Muscle layer of duodenum (tissue), 2 donors: ENCODE measurements around the gene TMEM39A.

ENCODE experiments used
- H3K27ac ChIP-seq: one replicate; pipeline ENCODE4 v1.7.0; 2013; ENCODE audit warnings: mild to moderate bottlenecking, low read length
- H3K27me3 ChIP-seq: one replicate; pipeline ENCODE4 v1.7.0; 2013; ENCODE audit warnings: low read depth, mild to moderate bottlenecking, control low read depth, low read length
- H3K36me3 ChIP-seq, 2 donors: one replicate each; pipeline ENCODE4 v1.7.0; 2013; ENCODE audit warnings: low read length in 2 of 2, control low read depth in 1 of 2, mild to moderate bottlenecking in 1 of 2; ENCODE audit not compliant: insufficient read depth in 2 of 2, control insufficient read depth in 1 of 2
- H3K4me1 ChIP-seq, 2 donors: one replicate each; pipeline ENCODE4 v1.7.0; 2013; ENCODE audit warnings: low read length in 2 of 2, mild to moderate bottlenecking in 2 of 2, control low read depth in 1 of 2, moderate library complexity in 1 of 2; ENCODE audit not compliant: insufficient read depth in 2 of 2, control insufficient read depth in 1 of 2
- H3K4me3 ChIP-seq, 2 donors: one replicate each; pipeline ENCODE4 v1.7.0; 2013; ENCODE audit warnings: low read length in 2 of 2, low read depth in 1 of 2, mild to moderate bottlenecking in 1 of 2
- H3K9me3 ChIP-seq, 2 donors: one replicate each; pipeline ENCODE4 v1.7.0; 2013; ENCODE audit warnings: low read length in 2 of 2, control low read depth in 1 of 2, mild to moderate bottlenecking in 1 of 2; ENCODE audit not compliant: control insufficient read depth in 1 of 2
- donor health status: healthy.

Gene TMEM39A

GRCh38 chr3:119444590-119444989 is 18.8 kb downstream of the TMEM39A start:
- H3K27ac ChIP-seq, result no peak overlapping the region
- no peaks in the 10 kb centered on the region for H3K27me3 ChIP-seq
- H3K4me1 ChIP-seq, result no peaks in the 10 kb centered on the region
- peaks cover 33 to 60% of the 10 kb centered on the region in 2 donors for H3K36me3 ChIP-seq
- H3K4me3 ChIP-seq, result no peak overlapping the region
- H3K9me3 ChIP-seq, result no peaks in the 10 kb centered on the region

- Histone ChIP-seq H3K27me3 (no peaks in the 10 kb centered on the region), H3K4me1 (no peaks in the 10 kb centered on the region), H3K4me3 (no peak overlapping the region), H3K27ac (no peak overlapping the region), H3K9me3 (no peaks in the 10 kb centered on the region), H3K36me3 (peaks cover 26 to 57% of the 10 kb centered on the region in 2 donors)
Measured at GRCh38 chr3:119443179-119443578, 20.2 kb downstream of the TMEM39A start.

GRCh38 chr3:119437691-119438258 is 25.6 kb downstream of the TMEM39A start:
- no peak overlapping the region for H3K27ac ChIP-seq
- no peaks in the 10 kb centered on the region for H3K9me3 ChIP-seq
- no peak overlapping the region for H3K4me3 ChIP-seq
- H3K36me3 ChIP-seq, result peaks cover 63 to 83% of the 10 kb centered on the region in 2 donors
- H3K4me1 ChIP-seq, result no peaks in the 10 kb centered on the region
- no peaks in the 10 kb centered on the region for H3K27me3 ChIP-seq

GRCh38 chr3:119436977-119437376 is 26.4 kb downstream of the TMEM39A start:
- Histone ChIP-seq H3K36me3 (peaks cover 66 to 79% of the 10 kb centered on the region in 2 donors), H3K4me3 (no peak overlapping the region)

GRCh38 chr3:119434703-119435102 is 28.7 kb downstream of the TMEM39A start:
- peaks cover 72 to 78% of the 10 kb centered on the region in 2 donors for H3K36me3 ChIP-seq
- H3K27ac ChIP-seq, result no peak overlapping the region
- H3K4me3 ChIP-seq, result no peak overlapping the region
- H3K9me3 ChIP-seq, result no peaks in the 10 kb centered on the region
- no peaks in the 10 kb centered on the region for H3K4me1 ChIP-seq
- H3K27me3 ChIP-seq, result no peaks in the 10 kb centered on the region

More at GRCh38 chr3:119436977-119437376, 26.4 kb downstream of the TMEM39A start:
- Histone ChIP-seq H3K27ac (no peak overlapping the region), H3K4me1 (no peaks in the 10 kb centered on the region), H3K27me3 (no peaks in the 10 kb centered on the region), H3K9me3 (no peaks in the 10 kb centered on the region)

- H3K27me3 ChIP-seq, result no peaks in the 10 kb centered on the region
- no peak overlapping the region for H3K4me3 ChIP-seq
- peaks cover 0 to 1% of the 10 kb centered on the region in 2 donors for H3K9me3 ChIP-seq
- no peak overlapping the region for H3K27ac ChIP-seq
- H3K36me3 ChIP-seq, result peaks cover 80 to 85% of the 10 kb centered on the region in 2 donors
- no peaks in the 10 kb centered on the region for H3K4me1 ChIP-seq
Measured at GRCh38 chr3:119433613-119434325, 29.6 kb downstream of the TMEM39A start.

GRCh38 chr3:119428538-119428937 is 34.9 kb downstream of the TMEM39A start:
- peaks cover 38 to 49% of the 10 kb centered on the region in 2 donors for H3K36me3 ChIP-seq
- H3K4me3 ChIP-seq, result no peak overlapping the region

GRCh38 chr3:119427669-119428068 is 35.7 kb downstream of the TMEM39A start:
- H3K27me3 ChIP-seq, result no peaks in the 10 kb centered on the region
- H3K9me3 ChIP-seq, result peaks cover 26 to 28% of the 10 kb centered on the region in 2 donors
- peaks cover 29 to 41% of the 10 kb centered on the region in 2 donors for H3K36me3 ChIP-seq
- H3K27ac ChIP-seq, result no peak overlapping the region
- H3K4me3 ChIP-seq, result no peak overlapping the region
- no peaks in the 10 kb centered on the region for H3K4me1 ChIP-seq

More at GRCh38 chr3:119428538-119428937, 34.9 kb downstream of the TMEM39A start:
- H3K27ac ChIP-seq, result no peak overlapping the region
- H3K27me3 ChIP-seq, result no peaks in the 10 kb centered on the region
- H3K9me3 ChIP-seq, result peaks cover 26 to 28% of the 10 kb centered on the region in 2 donors
- no peaks in the 10 kb centered on the region for H3K4me1 ChIP-seq

- H3K9me3 ChIP-seq, result peaks cover under 1% of the 10 kb centered on the region in 2 donors
- peaks cover 7 to 20% of the 10 kb centered on the region in 2 donors for H3K36me3 ChIP-seq
- no peaks in the 10 kb centered on the region for H3K27me3 ChIP-seq
- no peaks in the 10 kb centered on the region for H3K4me1 ChIP-seq
- no peak overlapping the region for H3K4me3 ChIP-seq
- no peak overlapping the region for H3K27ac ChIP-seq
Measured at GRCh38 chr3:119420196-119420595, 43.2 kb downstream of the TMEM39A start.

- peaks cover 20 to 35% of the 10 kb centered on the region in 2 donors for H3K36me3 ChIP-seq
- no peak overlapping the region for H3K4me3 ChIP-seq
Measured at GRCh38 chr3:119418641-119419040, 44.8 kb downstream of the TMEM39A start.

GRCh38 chr3:119417771-119418512 is 45.5 kb downstream of the TMEM39A start:
- no peak overlapping the region for H3K27ac ChIP-seq
- H3K27me3 ChIP-seq, result no peaks in the 10 kb centered on the region
- H3K4me3 ChIP-seq, result no peak overlapping the region
- peaks cover 20 to 37% of the 10 kb centered on the region in 2 donors for H3K36me3 ChIP-seq
- no peaks in the 10 kb centered on the region for H3K4me1 ChIP-seq
- no peaks in the 10 kb centered on the region for H3K9me3 ChIP-seq

More at GRCh38 chr3:119418641-119419040, 44.8 kb downstream of the TMEM39A start:
- Histone ChIP-seq H3K9me3 (no peaks in the 10 kb centered on the region), H3K27me3 (no peaks in the 10 kb centered on the region), H3K27ac (no peak overlapping the region), H3K4me1 (no peaks in the 10 kb centered on the region)
